GM06990 (cell line): ENCODE results near the gene SLC26A5.

ENCODE experiments used
- DNase-seq: peaks from one replicate; pipeline ENCODE4 v3.0.0-alpha.2; 2011; ENCODE audit not compliant: insufficient read length; ENCODE audit errors: extremely low read depth
- H3K27me3 ChIP-seq: replicated peaks from 2 replicates; pipeline ENCODE4 v1.6.0; 2011; ENCODE audit warnings: low read length; ENCODE audit not compliant: control insufficient read depth, insufficient read depth
- H3K36me3 ChIP-seq: 2 replicates; pipeline ENCODE4 v1.5.1; 2011; ENCODE audit warnings: low read length; ENCODE audit not compliant: control insufficient read depth, insufficient read depth
- H3K4me3 ChIP-seq: replicated peaks from 2 replicates; pipeline ENCODE4 v1.5.1; 2011; ENCODE audit warnings: low read depth, mild to moderate bottlenecking, control low read depth, low read length
- CTCF ChIP-seq: IDR thresholded peaks from 2 replicates; pipeline ENCODE4 v1.5.1; 2011; ENCODE audit warnings: low read length, control low read depth, mild to moderate bottlenecking, inconsistent platforms; ENCODE audit not compliant: insufficient read depth, poor library complexity, severe bottlenecking

The SLC26A5 gene

GRCh38 chr7:103396471-103396870, 49.5 kb downstream of the SLC26A5 start:
- TF ChIP-seq CTCF: no peak

DNA sequence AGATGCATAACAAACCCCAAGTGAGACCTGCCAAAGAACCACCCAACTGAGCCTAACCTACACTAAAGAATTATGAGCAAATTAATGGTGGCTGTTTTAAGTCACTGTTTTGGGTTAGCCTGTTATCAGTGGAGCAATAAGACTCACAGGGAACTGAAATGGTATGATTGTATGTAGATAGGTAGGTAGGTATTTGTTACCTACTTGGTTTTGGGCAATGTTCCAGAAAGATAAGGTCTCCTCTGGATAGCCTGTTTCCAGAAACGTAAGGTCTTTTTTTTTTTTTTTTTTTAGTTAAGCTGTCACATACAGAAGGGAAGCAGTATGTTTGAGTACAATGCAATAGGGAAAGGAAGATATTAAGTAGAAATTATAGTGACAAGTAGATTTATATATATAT, 50.9 kb downstream of the SLC26A5 start:
- Histone ChIP-seq H3K27me3 (no peaks in the 10 kb centered on the region; the same call in 1 of the 2 replicates), H3K4me3 (no peak overlapping the region), H3K36me3 (no peaks in the 10 kb centered on the region)
- no peak for TF ChIP-seq CTCF
- no peak for DNase-seq

More at GRCh38 chr7:103396471-103396870, 49.5 kb downstream of the SLC26A5 start:
- no peaks in the 10 kb centered on the region for H3K36me3 ChIP-seq
- H3K27me3 ChIP-seq: no peaks in the 10 kb centered on the region
- no peak overlapping the region for H3K4me3 ChIP-seq
- DNase-seq: no peak

GRCh38 chr7:103394566-103394965, 51.4 kb downstream of the SLC26A5 start:
- H3K27me3 ChIP-seq: no peaks in the 10 kb centered on the region; the same call in 1 of the 2 replicates
- DNase-seq: no peak
- H3K36me3 ChIP-seq: no peaks in the 10 kb centered on the region
- TF ChIP-seq CTCF: no peak
- no peak overlapping the region for H3K4me3 ChIP-seq

GRCh38 chr7:103391976-103392375, 54.0 kb downstream of the SLC26A5 start:
- DNase-seq: no peak
- TF ChIP-seq CTCF: no peak
- Histone ChIP-seq H3K4me3 (no peak overlapping the region), H3K27me3 (no peaks in the 10 kb centered on the region; the same call in 1 of the 2 replicates), H3K36me3 (no peaks in the 10 kb centered on the region)

- no peak for DNase-seq
- no peaks in the 10 kb centered on the region; the same call in 1 of the 2 replicates for H3K27me3 ChIP-seq
- H3K4me3 ChIP-seq: no peak overlapping the region
- no peak for TF ChIP-seq CTCF
- H3K36me3 ChIP-seq: no peaks in the 10 kb centered on the region
These were observed 54.9 kb downstream of the SLC26A5 start for GRCh38 chr7:103391150-103391549.

- no peak for DNase-seq
- TF ChIP-seq CTCF: no peak
- H3K36me3 ChIP-seq: no peaks in the 10 kb centered on the region
- H3K27me3 ChIP-seq: no peaks in the 10 kb centered on the region; the same call in 1 of the 2 replicates
- H3K4me3 ChIP-seq: no peak overlapping the region
These were observed 56.7 kb downstream of the SLC26A5 start for GRCh38 chr7:103389263-103389662.
